Activated CD8-positive, alpha-beta memory T cell treated with anti-CD3 and anti-CD28 coated beads for 36 hours (primary cell): ENCODE measurements around the gene HTRA3. TPM values are rescaled to one million over a fixed set of nuclear protein-coding genes. Genes with fewer than 3 reads are reported as not detected.

ENCODE experiments used
- CTCF ChIA-PET: fragments of 350-600 bp; sonication (Branson Sonifier 250); formaldehyde crosslinking; loops from one replicate; lab custom pipeline; 2021; ENCODE audit warnings: antibody characterized with exemption; lab: Charles Lee
- POLR2A ChIA-PET: fragments of 350-600 bp; sonication (Branson Sonifier 250); formaldehyde crosslinking; loops from one replicate; lab custom pipeline; 2021; ENCODE audit warnings: antibody characterized with exemption; lab: Charles Lee
- total RNA-seq, 2 experiments: library from RNA; stranded (reverse); gene quantifications; one replicate each; pipeline ENCODE4 v1.2.3, GENCODE V29; 2021

Gene HTRA3
- total RNA-seq, 2 experiments from 2014 or later, result not detected

DNA sequence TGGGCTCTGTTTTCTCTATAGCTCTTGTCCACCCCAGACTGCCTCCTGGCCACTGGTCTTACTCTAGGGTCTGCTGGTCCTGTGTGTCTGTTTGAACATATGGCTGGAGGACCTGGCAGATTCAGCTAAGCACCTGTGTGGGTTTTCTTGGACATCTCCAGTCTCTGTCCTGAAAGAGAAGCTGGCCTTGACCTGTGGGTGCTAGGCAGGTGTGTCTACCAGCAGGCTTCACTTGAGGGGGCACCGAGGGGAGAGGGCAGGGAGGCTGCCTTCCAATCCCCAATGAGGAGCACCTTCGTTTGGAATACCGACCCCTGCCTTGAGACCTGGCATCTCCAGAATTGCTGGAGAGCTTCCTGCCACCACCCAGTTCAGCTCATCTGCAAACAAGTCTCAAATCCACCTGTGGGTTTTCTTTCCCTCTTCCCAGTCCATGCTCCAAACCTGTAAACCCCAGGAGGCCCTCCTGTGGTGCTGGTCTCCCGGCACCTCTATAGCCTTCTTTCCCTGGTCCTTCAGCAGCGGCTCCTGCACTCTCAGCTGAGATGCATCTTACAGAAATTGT is 45.2 kb downstream of the HTRA3 start:
- POLR2A ChIA-PET, result no interaction called here
- CTCF ChIA-PET, result no interaction called here

GRCh38 chr4:8315435-8316250 is 46.1 kb downstream of the HTRA3 start:
- POLR2A ChIA-PET, result no interaction called here
- CTCF ChIA-PET, result no interaction called here

GRCh38 chr4:8316251-8316771 is 46.8 kb downstream of the HTRA3 start:
- CTCF ChIA-PET, result no interaction called here

DNA sequence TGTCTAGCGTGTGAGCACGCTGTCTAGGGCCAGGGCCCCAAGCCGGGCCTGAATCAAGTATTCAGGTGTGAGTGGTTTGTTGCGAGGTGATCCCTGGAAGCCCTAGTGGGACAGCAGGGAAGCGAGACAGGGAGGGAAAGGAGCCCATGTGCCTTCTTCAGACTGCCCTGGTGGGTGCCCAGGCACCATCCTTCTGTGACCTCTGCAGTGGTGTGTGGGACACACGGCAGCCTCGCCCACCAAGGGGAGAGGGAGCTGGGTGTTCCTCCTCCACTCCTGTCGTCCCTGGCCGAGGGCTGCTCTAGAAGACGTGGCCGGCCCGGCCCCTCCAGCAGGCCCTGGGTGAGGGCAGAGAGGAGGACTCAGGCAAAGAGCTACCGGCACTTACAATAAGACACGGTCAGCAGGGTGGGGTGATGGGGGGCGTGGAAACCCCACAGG is 47.4 kb downstream of the HTRA3 start:
- ChIA-PET POLR2A (no interaction called here), CTCF (no interaction called here)

More at GRCh38 chr4:8316251-8316771, 46.8 kb downstream of the HTRA3 start:
- POLR2A ChIA-PET, result no interaction called here

- ChIA-PET POLR2A (no interaction called here), CTCF (no interaction called here)
These were observed 47.9 kb downstream of the HTRA3 start for GRCh38 chr4:8317474-8317873.

DNA sequence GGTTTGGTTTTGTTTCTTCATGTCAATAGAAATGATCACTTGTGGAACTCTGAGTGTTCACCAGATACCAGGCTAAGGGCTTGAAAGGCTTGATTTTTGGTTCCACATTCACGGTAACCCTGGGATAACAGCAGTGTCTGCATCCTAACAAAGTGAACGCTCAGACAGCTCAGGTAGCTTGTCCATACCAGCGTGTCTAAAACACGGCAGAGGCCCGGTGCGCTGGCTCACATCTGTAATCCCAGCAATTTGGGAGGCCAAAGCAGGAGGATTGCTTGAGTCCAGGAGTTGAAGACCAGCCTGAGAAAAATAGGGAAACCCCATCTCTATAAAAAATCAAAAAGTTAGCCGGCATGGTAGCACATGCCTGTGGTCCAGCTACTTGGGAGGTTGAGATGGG is 49.0 kb downstream of the HTRA3 start:
- ChIA-PET CTCF (no interaction called here), POLR2A (no interaction called here)

GRCh38 chr4:8319061-8319460 is 49.5 kb downstream of the HTRA3 start:
- ChIA-PET POLR2A (no interaction called here), CTCF (no interaction called here)

- ChIA-PET CTCF (interaction anchor here (0.9 kb wide), 1 partner anchor 97 kb away, joined by 3 read pairs; no protein-coding TSS in a partner anchor), POLR2A (no interaction called here)
These were observed 50.3 kb downstream of the HTRA3 start for GRCh38 chr4:8319731-8320385.

- CTCF ChIA-PET, result interaction anchor here (0.9 kb wide), 1 partner anchor 97 kb away, joined by 3 read pairs; no protein-coding TSS in a partner anchor
- POLR2A ChIA-PET, result no interaction called here
These were observed 50.8 kb downstream of the HTRA3 start for GRCh38 chr4:8320386-8320750.

- CTCF ChIA-PET, result no interaction called here
These were observed 51.7 kb downstream of the HTRA3 start for GRCh38 chr4:8321220-8321619.

GRCh38 chr4:8321771-8322170 is 52.2 kb downstream of the HTRA3 start:
- POLR2A ChIA-PET, result no interaction called here
- CTCF ChIA-PET, result no interaction called here

More at GRCh38 chr4:8321220-8321619, 51.7 kb downstream of the HTRA3 start:
- POLR2A ChIA-PET, result no interaction called here

DNA sequence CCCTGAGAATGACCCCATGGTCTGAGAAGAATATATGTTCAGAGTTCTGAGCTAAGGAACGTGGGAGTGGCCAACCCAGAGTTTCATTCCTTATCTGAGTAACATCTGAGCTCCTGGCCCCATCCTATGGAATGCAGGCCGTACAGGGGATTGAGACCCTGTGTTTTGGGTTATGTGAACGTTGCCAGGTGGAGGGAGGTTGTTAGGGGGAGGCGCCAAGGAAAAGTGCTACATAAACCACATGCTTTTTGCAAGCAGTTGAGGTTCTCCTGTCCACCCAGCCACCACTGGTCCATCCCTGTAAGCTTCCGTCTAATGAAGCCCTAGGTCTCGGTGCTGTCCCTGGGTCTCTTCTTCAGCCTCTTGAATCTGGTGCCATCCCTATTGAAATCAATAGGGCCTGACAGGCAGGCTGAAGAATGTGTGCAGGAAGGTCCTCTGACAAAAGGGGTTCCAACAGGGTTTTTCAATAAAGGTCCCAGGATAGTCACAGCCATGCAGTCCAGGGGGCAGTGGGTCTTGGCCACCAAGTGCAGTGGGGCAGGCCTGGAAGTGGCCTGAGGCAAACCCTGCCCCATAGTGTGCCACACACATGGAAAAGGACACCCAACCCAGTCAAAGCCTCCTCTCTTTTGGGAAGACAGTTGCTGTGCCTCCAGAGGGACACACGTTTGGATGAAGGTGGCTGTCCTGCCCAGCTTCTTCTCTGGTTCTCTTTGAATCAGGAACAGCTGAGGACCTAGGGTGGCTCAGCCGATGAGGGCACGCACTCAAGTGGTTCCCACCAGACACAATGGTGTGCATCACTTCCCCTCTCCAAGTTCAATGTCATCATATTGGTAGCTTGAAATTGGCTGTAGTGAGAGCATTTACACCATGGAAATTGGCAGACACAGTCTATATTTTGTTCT is 53.5 kb downstream of the HTRA3 start:
- ChIA-PET CTCF (no interaction called here), POLR2A (no interaction called here)

GRCh38 chr4:8323947-8324555 is 54.5 kb downstream of the HTRA3 start:
- CTCF ChIA-PET, result no interaction called here
- POLR2A ChIA-PET, result no interaction called here

DNA sequence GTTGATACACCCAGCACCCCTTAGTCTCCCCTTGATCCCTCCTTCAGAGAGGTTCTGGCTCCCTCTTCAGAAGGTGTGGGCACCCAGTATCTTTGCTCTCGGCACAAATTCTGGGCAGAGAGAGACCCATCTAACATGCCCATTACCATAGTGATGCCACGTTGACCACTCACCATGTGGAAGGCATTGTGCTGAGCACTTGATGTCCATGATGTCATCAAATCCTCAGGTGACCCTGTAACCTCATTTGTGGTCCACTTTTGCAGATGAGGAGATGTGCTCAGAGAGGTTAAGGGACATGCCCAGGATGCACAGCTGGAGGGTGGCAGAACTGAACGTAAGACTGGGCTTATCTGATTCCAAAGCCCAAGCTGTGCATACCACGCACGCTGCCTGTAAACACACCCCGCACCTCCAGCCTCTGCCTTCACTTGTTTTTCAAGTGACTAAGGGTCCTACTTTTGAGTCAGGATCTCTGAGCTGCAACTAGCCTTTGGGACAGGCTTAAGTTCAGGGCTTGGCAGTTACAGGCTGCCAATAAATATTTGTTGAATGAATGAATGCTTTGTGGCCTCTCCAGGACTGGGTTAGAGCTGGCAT is 55.2 kb downstream of the HTRA3 start:
- POLR2A ChIA-PET, result no interaction called here
- CTCF ChIA-PET, result no interaction called here

GRCh38 chr4:8325291-8325973 is 55.9 kb downstream of the HTRA3 start:
- CTCF ChIA-PET, result no interaction called here
- POLR2A ChIA-PET, result no interaction called here

GRCh38 chr4:8326206-8326605 is 56.7 kb downstream of the HTRA3 start:
- ChIA-PET CTCF (no interaction called here), POLR2A (no interaction called here)

DNA sequence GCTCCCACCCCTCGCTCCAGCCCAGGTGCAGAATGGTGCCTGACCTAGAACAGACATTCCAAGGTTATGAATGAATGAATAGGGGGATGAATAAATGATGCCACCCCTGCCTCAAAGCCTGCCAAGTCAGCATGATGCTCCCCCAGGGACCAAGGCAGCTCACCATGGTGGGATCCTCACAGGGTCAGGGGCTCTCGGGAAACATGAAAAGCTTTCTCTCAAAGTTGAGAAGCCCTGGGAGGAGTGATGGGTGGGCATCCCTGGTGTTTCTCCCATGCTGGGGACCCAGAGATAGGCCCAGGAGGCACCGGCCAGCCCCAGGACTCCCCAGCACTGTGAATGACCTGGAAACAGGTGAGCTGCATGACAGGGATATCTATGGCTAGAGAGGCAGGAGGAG is 58.9 kb downstream of the HTRA3 start:
- POLR2A ChIA-PET, result no interaction called here
- CTCF ChIA-PET, result no interaction called here
